ENCODE data around the gene ITIH6.
A peak's percentile ranks its signal among the peaks of the same experiment; 100 is the strongest.
"Not testable (repeated sequence)": the region's sequence is repeated elsewhere in the genome, so short reads cannot be mapped to it uniquely, and the experiment has no call there.

Gene ITIH6

DNA sequence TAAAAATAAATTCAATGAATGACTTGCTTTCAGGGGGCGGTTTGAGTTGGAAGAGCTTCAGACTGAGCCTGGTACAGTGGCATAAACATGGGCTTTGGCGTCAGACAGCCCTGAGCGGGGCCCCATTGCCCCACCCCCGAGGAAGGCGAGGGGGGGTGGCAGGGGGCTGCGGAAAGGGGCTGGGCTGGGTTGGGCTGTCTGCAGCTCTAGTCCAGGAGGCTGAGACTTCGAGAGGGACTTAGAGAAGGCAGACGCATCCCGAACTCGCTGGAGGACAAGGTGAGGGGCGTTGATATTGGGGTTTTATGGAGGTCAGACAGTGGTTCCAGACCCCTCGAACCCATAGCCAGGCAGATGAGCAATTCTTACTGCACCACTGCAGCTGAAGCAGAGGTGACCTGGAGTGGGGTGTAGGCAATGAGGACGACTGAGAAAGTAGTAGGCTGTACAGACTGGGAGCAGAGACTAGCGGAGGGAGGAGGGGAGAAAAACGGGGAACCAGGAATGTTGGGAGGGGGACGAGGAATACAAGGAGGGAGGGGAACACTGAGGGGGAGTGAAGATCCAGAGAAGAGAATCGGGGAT is 9.6 kb upstream of the ITIH6 start, which contains the start of gene MAGED2:
TSS of gene MAGED2 (plus strand) at position 222 of the 585 bp plus-strand sequence. CDS start 1,587 bp downstream, outside the sequence.
- Histone ChIP-seq H3K4me3 (peak within 1 kb of the TSS; percentile 75), H3K27ac (peak within 1 kb of the TSS; percentile 83 to 91)
- no peak for DNase-seq (ENCODE audit: low spot score)
- TF ChIP-seq, protein P1, sequence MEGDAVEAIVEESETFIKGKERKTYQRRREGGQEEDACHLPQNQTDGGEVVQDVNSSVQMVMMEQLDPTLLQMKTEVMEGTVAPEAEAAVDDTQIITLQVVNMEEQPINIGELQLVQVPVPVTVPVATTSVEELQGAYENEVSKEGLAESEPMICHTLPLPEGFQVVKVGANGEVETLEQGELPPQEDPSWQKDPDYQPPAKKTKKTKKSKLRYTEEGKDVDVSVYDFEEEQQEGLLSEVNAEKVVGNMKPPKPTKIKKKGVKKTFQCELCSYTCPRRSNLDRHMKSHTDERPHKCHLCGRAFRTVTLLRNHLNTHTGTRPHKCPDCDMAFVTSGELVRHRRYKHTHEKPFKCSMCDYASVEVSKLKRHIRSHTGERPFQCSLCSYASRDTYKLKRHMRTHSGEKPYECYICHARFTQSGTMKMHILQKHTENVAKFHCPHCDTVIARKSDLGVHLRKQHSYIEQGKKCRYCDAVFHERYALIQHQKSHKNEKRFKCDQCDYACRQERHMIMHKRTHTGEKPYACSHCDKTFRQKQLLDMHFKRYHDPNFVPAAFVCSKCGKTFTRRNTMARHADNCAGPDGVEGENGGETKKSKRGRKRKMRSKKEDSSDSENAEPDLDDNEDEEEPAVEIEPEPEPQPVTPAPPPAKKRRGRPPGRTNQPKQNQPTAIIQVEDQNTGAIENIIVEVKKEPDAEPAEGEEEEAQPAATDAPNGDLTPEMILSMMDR (IDR thresholded peaks at IDR 0.05), result no peak

DNA sequence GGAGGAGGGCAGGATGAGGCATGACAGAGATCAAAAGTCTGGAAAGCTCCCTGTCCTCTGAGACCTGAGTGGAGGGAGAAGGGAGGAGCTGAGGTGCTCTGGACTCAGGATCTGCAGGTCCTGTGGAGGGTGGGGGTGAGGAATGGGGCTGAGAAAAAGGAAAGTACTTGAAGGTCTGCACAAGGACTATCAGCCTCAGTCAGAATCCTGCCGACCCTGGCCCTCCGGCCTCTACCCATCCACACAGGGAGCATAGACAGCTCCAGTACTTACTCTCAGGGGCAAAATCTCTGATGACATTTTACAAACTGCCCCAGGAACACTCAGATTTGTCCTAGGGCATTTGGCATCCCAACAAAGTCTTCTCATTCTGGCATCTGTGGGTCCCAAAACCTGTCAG is 991 bp upstream of the ITIH6 start:
- TF ChIP-seq, protein P1 (IDR thresholded peaks at IDR 0.05), result no peak
- no peak for DNase-seq (ENCODE audit: low spot score)
- Histone ChIP-seq H3K4me3 (no peak overlapping the region), H3K27ac (no peak overlapping the region)

DNA sequence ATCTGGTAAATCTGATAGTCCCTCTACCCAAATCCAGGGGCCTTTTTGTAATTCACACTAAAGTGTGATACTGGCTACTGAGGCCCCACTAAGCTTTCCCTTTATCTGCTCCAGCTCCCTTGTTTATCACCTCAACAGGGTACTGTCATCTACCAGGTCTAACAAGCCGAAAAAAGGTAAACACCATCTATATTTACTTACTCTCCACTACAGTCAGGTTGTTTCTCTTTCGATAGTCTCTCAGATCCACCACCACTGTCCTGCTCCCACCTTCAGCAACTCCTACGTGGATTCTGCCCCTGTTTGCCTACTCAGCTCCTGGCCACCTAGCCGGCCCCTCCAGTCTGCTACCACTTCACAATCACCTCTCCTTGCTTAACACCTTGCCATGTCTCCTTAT is 3.3 kb downstream of the ITIH6 start:
- TF ChIP-seq, protein P1 (IDR thresholded peaks at IDR 0.05), result no peak
- no peak for DNase-seq (ENCODE audit: low spot score)
- H3K4me3 ChIP-seq, result no peak overlapping the region
- H3K27ac ChIP-seq, result no peak overlapping the region

DNA sequence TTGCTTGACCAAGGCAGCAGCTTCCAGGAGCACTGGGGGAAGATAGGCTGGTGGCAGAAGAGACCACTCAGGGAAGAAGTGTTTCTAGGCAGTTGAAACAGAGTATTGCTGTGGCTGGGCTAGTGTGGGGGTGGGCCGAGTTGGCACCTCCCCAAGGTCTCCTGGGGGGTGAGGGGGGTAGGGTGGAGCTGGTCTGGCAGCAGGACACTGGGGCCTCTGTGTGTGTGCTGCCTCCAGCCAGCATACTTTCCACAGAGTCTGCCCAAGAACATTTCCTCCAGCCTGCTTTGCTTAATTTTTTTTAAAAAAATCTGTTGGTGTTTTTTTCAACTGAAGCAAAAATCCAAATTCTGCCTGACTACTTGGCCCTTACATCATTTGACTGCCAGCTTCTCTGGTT is 4.0 kb downstream of the ITIH6 start:
- TF ChIP-seq, protein P1 (IDR thresholded peaks at IDR 0.05), result no peak
- no peak for DNase-seq (ENCODE audit: low spot score)
- Histone ChIP-seq H3K27ac (no peak overlapping the region), H3K4me3 (no peak overlapping the region)

DNA sequence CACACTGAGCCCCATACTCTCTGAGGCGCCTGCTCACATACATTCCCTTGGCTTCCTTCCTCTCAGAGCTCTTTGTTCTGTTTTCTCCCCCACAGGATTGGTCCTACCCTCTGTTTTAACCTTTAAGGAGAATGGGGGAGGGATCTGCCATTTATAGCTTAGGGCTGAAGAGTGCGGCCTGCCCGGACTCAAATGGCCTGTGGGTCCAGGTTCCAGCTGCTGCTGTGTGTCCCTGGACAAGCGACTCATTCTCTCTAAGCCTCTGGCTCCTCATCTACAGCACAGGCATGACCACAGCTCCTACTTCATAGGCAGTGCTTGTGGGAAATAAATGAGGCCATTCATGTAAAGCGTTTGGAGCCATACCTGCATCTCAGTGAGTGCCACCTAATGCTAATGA is 8.7 kb downstream of the ITIH6 start:
- DNase-seq (ENCODE audit: low spot score); H3K4me3 ChIP-seq; H3K27ac ChIP-seq: not testable (repeated sequence)

DNA sequence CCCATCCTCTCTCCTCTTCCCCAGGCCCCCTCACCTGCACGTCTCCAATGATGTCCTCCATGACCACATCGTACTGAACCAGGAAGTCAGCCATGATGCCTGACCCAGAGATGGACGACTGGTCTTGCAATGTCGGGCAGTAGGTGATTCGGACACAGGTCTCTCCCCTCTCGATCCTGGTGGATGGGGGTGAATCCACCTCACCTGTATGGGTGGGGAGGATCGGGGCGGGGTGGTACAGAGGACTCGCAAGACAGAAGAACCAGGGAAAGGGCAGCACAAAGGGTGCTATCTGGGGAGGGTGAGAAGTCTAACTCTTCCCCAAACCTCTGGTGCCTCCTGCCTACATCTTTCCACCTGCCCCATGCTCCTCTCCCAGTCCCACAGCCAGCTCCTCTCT is 9.6 kb downstream of the ITIH6 start:
- Histone ChIP-seq H3K27ac (no peak overlapping the region), H3K4me3 (no peak overlapping the region)
- TF ChIP-seq, protein P1 (IDR thresholded peaks at IDR 0.05), result no peak

DNA sequence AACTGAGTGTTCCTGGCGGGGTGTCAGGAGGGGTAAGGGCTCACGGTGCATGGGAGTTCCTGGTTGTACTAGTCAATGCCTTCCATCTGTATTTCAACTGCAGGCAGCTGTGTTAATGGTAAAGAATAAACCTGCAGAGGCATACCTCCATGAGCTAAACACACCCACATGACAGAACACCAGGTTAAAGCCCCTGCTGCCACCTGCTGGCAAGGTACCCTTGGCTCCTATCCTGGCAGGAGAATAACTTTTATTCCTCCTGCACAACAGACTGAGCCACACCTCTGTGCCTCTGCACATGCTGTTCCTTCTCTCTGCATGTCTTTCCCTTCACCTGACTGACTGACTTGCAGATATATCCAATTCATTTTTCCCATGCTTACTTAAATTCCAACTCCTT is 11.1 kb downstream of the ITIH6 start:
- TF ChIP-seq, protein P1 (IDR thresholded peaks at IDR 0.05), result no peak
- Histone ChIP-seq H3K4me3 (no peak overlapping the region), H3K27ac (no peak overlapping the region)
- no peak for DNase-seq (ENCODE audit: low spot score)

More for the DNA sequence above, 9.6 kb downstream of the ITIH6 start:
- no peak for DNase-seq (ENCODE audit: low spot score)
